Hepatocyte (in vitro differentiated cells): Measurements from ENCODE around the gene OR5T1. TPM values are rescaled to one million over a fixed set of nuclear protein-coding genes. Genes with fewer than 3 reads are reported as not detected.

ENCODE experiments used
- DNase-seq: peaks from one replicate; pipeline ENCODE4 v3.0.0-alpha.2; 2016; ENCODE audit warnings: low spot score
- H2AFZ ChIP-seq: fragments of 200-600 bp; sonication (generic); 2 replicates; pipeline ENCODE4 v1.6.0; 2016; ENCODE audit warnings: antibody characterized with exemption, mild to moderate bottlenecking
- H3K27ac ChIP-seq: fragments of 200-600 bp; sonication (generic); 2 replicates; pipeline ENCODE4 v1.5.1; 2016; ENCODE audit warnings: mild to moderate bottlenecking
- H3K27me3 ChIP-seq: fragments of 200-600 bp; sonication (generic); 2 replicates; pipeline ENCODE4 v1.6.1; 2016
- H3K36me3 ChIP-seq: fragments of 200-600 bp; sonication (generic); replicated peaks from 2 replicates; pipeline ENCODE4 v1.5.1; 2016; ENCODE audit warnings: low read depth; ENCODE audit not compliant: insufficient read depth
- H3K4me1 ChIP-seq: fragments of 200-600 bp; sonication (generic); 2 replicates; pipeline ENCODE4 v1.5.1; 2016; ENCODE audit warnings: mild to moderate bottlenecking, moderate library complexity; ENCODE audit not compliant: insufficient read depth
- H3K4me2 ChIP-seq: fragments of 200-600 bp; sonication (generic); 2 replicates; pipeline ENCODE4 v1.6.0; 2016
- H3K4me3 ChIP-seq: fragments of 200-600 bp; sonication (generic); 2 replicates; pipeline ENCODE4 v1.5.1; 2016; ENCODE audit warnings: mild to moderate bottlenecking
- H3K79me2 ChIP-seq: fragments of 200-600 bp; sonication (generic); 2 replicates; pipeline ENCODE4 v1.6.0; 2017; ENCODE audit warnings: mild to moderate bottlenecking
- H3K9me2 ChIP-seq: fragments of 200-600 bp; sonication (generic); replicated peaks from 2 replicates; pipeline ENCODE4 v1.6.0; 2017; ENCODE audit warnings: mild to moderate bottlenecking; ENCODE audit not compliant: insufficient read depth
- H3K9me3 ChIP-seq: fragments of 200-600 bp; sonication (generic); 2 replicates; pipeline ENCODE4 v1.5.1; 2016; ENCODE audit warnings: low read depth, mild to moderate bottlenecking
- H4K20me1 ChIP-seq: fragments of 200-600 bp; sonication (generic); 2 replicates; pipeline ENCODE4 v1.6.0; 2016; ENCODE audit warnings: mild to moderate bottlenecking; ENCODE audit not compliant: insufficient read depth, poor library complexity, severe bottlenecking
- CTCF ChIP-seq: fragments of 200-600 bp; sonication (generic); IDR thresholded peaks from 2 replicates; pipeline ENCODE4 v1.5.1; 2016; ENCODE audit warnings: antibody characterized with exemption, mild to moderate bottlenecking; ENCODE audit not compliant: poor library complexity
- EZH2 ChIP-seq: fragments of 200-600 bp; sonication (generic); IDR thresholded peaks from 2 replicates; pipeline ENCODE4 v1.6.1; 2016; ENCODE audit warnings: antibody characterized with exemption, mild to moderate bottlenecking, borderline replicate concordance
- EZH2phosphoT487 ChIP-seq: fragments of 200-600 bp; sonication (generic); IDR thresholded peaks from one replicate; pipeline ENCODE4 v1.6.1; 2018; ENCODE audit warnings: antibody characterized with exemption, mild to moderate bottlenecking, low read depth, moderate library complexity; ENCODE audit not compliant: unreplicated experiment, severe bottlenecking
- WGBS: methylation state at CpG from one replicate; pipeline ENCODE4 v1.1.6; 2016; ENCODE audit warnings: low lambda C conversion rate; ENCODE audit errors: missing lambda C conversion rate; 5-methylcytosine and 5-hydroxymethylcytosine counted together
- polyA plus RNA-seq: library from polyadenylated mRNA; unstranded; fragments of >200 nt; fragmentation: Nextera tagmentation; extraction: Ambion mirVana; gene quantifications from 2 replicates; pipeline ENCODE4 v1.2.1, GENCODE V29; 2016
- total RNA-seq: library from RNA; depleted of rRNA; stranded (reverse); fragments of >200 nt; gene quantifications from 2 replicates; pipeline ENCODE4 v1.2.3, GENCODE V29; 2014

The OR5T1 gene
- not detected in 2 replicates for total RNA-seq
- not detected in 2 replicates for polyA plus RNA-seq

- no peaks in the 10 kb centered on the region for H3K9me2 ChIP-seq
- H3K4me3 ChIP-seq: no peak within 1 kb of the TSS
- H2AFZ ChIP-seq: no peak within 1 kb of the TSS
- H3K9me3 ChIP-seq: no peaks in the 10 kb centered on the region
- DNase-seq: no peak
- H3K4me1 ChIP-seq: no peaks in the 10 kb centered on the region
- H3K79me2 ChIP-seq: no peaks in the 10 kb centered on the region
- H3K36me3 ChIP-seq: no peaks in the 10 kb centered on the region
- H3K4me2 ChIP-seq: no peak within 1 kb of the TSS
- no peak within 1 kb of the TSS for H3K27ac ChIP-seq
- H4K20me1 ChIP-seq: no peaks in the 10 kb centered on the region
- no peaks in the 10 kb centered on the region for H3K27me3 ChIP-seq
- TF ChIP-seq EZH2: no peak
- TF ChIP-seq EZH2phosphoT487: no peak
- TF ChIP-seq CTCF: no peak
Observed at GRCh38 chr11:56273854-56274253, at the start of gene OR5T1. Gene OR5T1, plus strand, starts transcription at chr11:56274154. Its CDS starts 1,485 bp downstream, at chr11:56275639.

GRCh38 chr11:56234155-56234554 is 39.8 kb upstream of the OR5T1 start, which contains the start of gene OR5T2:
Gene OR5T2, minus strand, starts transcription at chr11:56234255. Its CDS starts 1,193 bp downstream, at chr11:56233062.
- H3K4me3 ChIP-seq: no peak within 1 kb of the TSS
- H3K9me2 ChIP-seq: no peaks in the 10 kb centered on the region
- H3K9me3 ChIP-seq: no peaks in the 10 kb centered on the region
- H3K4me1 ChIP-seq: no peaks in the 10 kb centered on the region
- TF ChIP-seq CTCF (no peak), EZH2 (no peak), EZH2phosphoT487 (no peak)
- no peak within 1 kb of the TSS for H3K4me2 ChIP-seq
- no peaks in the 10 kb centered on the region for H4K20me1 ChIP-seq
- 69% methylated on average over 1 of the region's 1 CpG for WGBS
- no peaks in the 10 kb centered on the region for H3K36me3 ChIP-seq
- no peaks in the 10 kb centered on the region for H3K79me2 ChIP-seq
- H3K27me3 ChIP-seq: no peaks in the 10 kb centered on the region
- H2AFZ ChIP-seq: no peak within 1 kb of the TSS
- DNase-seq: no peak
- no peak within 1 kb of the TSS for H3K27ac ChIP-seq

GRCh38 chr11:56251954-56252353 is 22.0 kb upstream of the OR5T1 start, which contains the start of gene OR5T3:
Gene OR5T3, plus strand, starts transcription at chr11:56252254. Its CDS starts 0 bp downstream, at chr11:56252254.
- Histone ChIP-seq H3K79me2 (no peaks in the 10 kb centered on the region), H3K27ac (no peak within 1 kb of the TSS), H3K4me3 (no peak within 1 kb of the TSS), H3K4me1 (no peaks in the 10 kb centered on the region), H3K4me2 (no peak within 1 kb of the TSS), H2AFZ (no peak within 1 kb of the TSS), H3K36me3 (no peaks in the 10 kb centered on the region), H3K27me3 (no peaks in the 10 kb centered on the region), H3K9me2 (no peaks in the 10 kb centered on the region), H4K20me1 (no peaks in the 10 kb centered on the region), H3K9me3 (no peaks in the 10 kb centered on the region)
- DNase-seq: no peak
- no peak for TF ChIP-seq EZH2phosphoT487
- TF ChIP-seq CTCF: no peak
- no peak for TF ChIP-seq EZH2

- H4K20me1 ChIP-seq: no peaks in the 10 kb centered on the region
- 64% methylated on average over 3 of the region's 3 CpGs for whole genome bisulfite sequencing
Observed at GRCh38 chr11:56271092-56271491, 2.9 kb upstream of the OR5T1 start.

More at GRCh38 chr11:56271092-56271491, 2.9 kb upstream of the OR5T1 start:
- TF ChIP-seq EZH2phosphoT487: no peak
- TF ChIP-seq EZH2: no peak
- no peak for TF ChIP-seq CTCF
- H3K27ac ChIP-seq: no peak overlapping the region
- H3K36me3 ChIP-seq: no peaks in the 10 kb centered on the region
- no peaks in the 10 kb centered on the region for H3K4me1 ChIP-seq
- no peak overlapping the region for H3K4me3 ChIP-seq
- H2AFZ ChIP-seq: no peak overlapping the region
- H3K9me2 ChIP-seq: no peaks in the 10 kb centered on the region
- H3K9me3 ChIP-seq: no peaks in the 10 kb centered on the region
- no peaks in the 10 kb centered on the region for H3K27me3 ChIP-seq
- no peak overlapping the region for H3K4me2 ChIP-seq
- H3K79me2 ChIP-seq: no peaks in the 10 kb centered on the region
- no peak for DNase-seq
